OCI-LY1 (cell line): ENCODE results near the gene MRPL51.

Source experiments
- H2AFZ ChIP-seq: fragments of 200-600 bp; sonication (generic), shearing (Covaris generic); 2 replicates; pipeline ENCODE4 v1.6.0; 2014; ENCODE audit warnings: antibody characterized with exemption, mild to moderate bottlenecking, low read length
- H3F3A ChIP-seq: fragments of 200-600 bp; sonication (generic), shearing (Covaris generic); 2 replicates; pipeline ENCODE4 v1.6.0; 2014; ENCODE audit warnings: mild to moderate bottlenecking, antibody characterized with exemption, low read length, moderate library complexity; ENCODE audit not compliant: insufficient read depth
- H3K27ac ChIP-seq: fragments of 200-600 bp; sonication (generic); 2 replicates; pipeline ENCODE4 v1.5.1; 2014; ENCODE audit warnings: low read length, mixed run types, mild to moderate bottlenecking, low read depth; ENCODE audit not compliant: poor library complexity, severe bottlenecking
- H3K27me3 ChIP-seq: fragments of 200-600 bp; sonication (generic); 2 replicates; pipeline ENCODE4 v1.6.0; 2014; ENCODE audit warnings: antibody characterized with exemption, mild to moderate bottlenecking, low read length, moderate library complexity; ENCODE audit not compliant: insufficient read depth
- H3K36me3 ChIP-seq: fragments of 200-600 bp; sonication (generic); 2 replicates; pipeline ENCODE4 v1.6.1; 2014; ENCODE audit warnings: mild to moderate bottlenecking, antibody characterized with exemption, low read length, moderate library complexity, mixed read lengths; ENCODE audit not compliant: insufficient read depth
- H3K4me1 ChIP-seq: fragments of 200-600 bp; sonication (generic); 2 replicates; pipeline ENCODE4 v1.5.1; 2014; ENCODE audit warnings: mild to moderate bottlenecking, low read length, moderate library complexity; ENCODE audit not compliant: insufficient read depth, severe bottlenecking
- H3K4me2 ChIP-seq: fragments of 200-600 bp; sonication (generic), shearing (Covaris generic); 2 replicates; pipeline ENCODE4 v1.6.1; 2014; ENCODE audit warnings: low read length
- H3K4me3 ChIP-seq: fragments of 200-600 bp; sonication (generic); 2 replicates; pipeline ENCODE4 v1.5.1; 2014; ENCODE audit warnings: low read length, low read depth, mild to moderate bottlenecking, mixed read lengths; ENCODE audit not compliant: poor library complexity, severe bottlenecking
- H3K79me2 ChIP-seq: fragments of 200-600 bp; shearing (Covaris generic); 2 replicates; pipeline ENCODE4 v1.6.1; 2016; ENCODE audit warnings: mixed run types, low read length, mixed read lengths; ENCODE audit not compliant: insufficient read depth
- H3K9ac ChIP-seq: fragments of 200-600 bp; sonication (generic), shearing (Covaris generic); 2 replicates; pipeline ENCODE4 v1.6.1; 2014; ENCODE audit warnings: mild to moderate bottlenecking, low read length, mixed read lengths
- H3K9me2 ChIP-seq: fragments of 200-600 bp; sonication (generic), shearing (Covaris generic); 2 replicates; pipeline ENCODE4 v1.6.1; 2014; ENCODE audit warnings: low read depth, mild to moderate bottlenecking, low read length, mixed read lengths
- H3K9me3 ChIP-seq: fragments of 200-600 bp; shearing (Covaris generic); 2 replicates; pipeline ENCODE4 v1.6.1; 2014; ENCODE audit warnings: low read length, mixed read lengths
- H4K20me1 ChIP-seq: fragments of 200-600 bp; sonication (generic), shearing (Covaris generic); 2 replicates; pipeline ENCODE4 v1.6.0; 2016; ENCODE audit warnings: mild to moderate bottlenecking, low read length; ENCODE audit not compliant: insufficient read depth
- EZH2 ChIP-seq: fragments of 200-600 bp; sonication (generic), shearing (Covaris generic); IDR thresholded peaks from 2 replicates; pipeline ENCODE4 v1.8.0; 2017; ENCODE audit warnings: borderline replicate concordance, mixed run types, mild to moderate bottlenecking, antibody characterized with exemption, low read length, moderate library complexity, mixed read lengths
- TF ChIP-seq, protein P1 (sequence below): fragments of 200-600 bp; sonication (generic), shearing (Covaris generic); IDR thresholded peaks from 2 replicates; pipeline ENCODE4 v1.5.1; 2017; ENCODE audit warnings: mild to moderate bottlenecking, antibody characterized with exemption, low read length, moderate library complexity, mixed read lengths

MRPL51 gene

DNA sequence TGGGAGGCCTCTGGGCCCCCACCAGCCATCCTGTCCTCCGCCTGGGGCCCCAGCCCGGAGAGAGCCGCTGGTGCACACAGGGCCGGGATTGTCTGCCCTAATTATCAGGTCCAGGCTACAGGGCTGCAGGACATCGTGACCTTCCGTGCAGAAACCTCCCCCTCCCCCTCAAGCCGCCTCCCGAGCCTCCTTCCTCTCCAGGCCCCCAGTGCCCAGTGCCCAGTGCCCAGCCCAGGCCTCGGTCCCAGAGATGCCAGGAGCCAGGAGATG is 40.5 kb upstream of the MRPL51 start:
- peaks cover 80% of the 10 kb centered on the region for H3K36me3 ChIP-seq
- H3K79me2 ChIP-seq: peaks cover 17% of the 10 kb centered on the region
- H3K4me2 ChIP-seq: peak overlapping the region; percentile 88
- H3F3A ChIP-seq: no peaks in the 10 kb centered on the region; the same call in none of the 2 replicates
- TF ChIP-seq EZH2: no peak
- TF ChIP-seq, protein P1, sequence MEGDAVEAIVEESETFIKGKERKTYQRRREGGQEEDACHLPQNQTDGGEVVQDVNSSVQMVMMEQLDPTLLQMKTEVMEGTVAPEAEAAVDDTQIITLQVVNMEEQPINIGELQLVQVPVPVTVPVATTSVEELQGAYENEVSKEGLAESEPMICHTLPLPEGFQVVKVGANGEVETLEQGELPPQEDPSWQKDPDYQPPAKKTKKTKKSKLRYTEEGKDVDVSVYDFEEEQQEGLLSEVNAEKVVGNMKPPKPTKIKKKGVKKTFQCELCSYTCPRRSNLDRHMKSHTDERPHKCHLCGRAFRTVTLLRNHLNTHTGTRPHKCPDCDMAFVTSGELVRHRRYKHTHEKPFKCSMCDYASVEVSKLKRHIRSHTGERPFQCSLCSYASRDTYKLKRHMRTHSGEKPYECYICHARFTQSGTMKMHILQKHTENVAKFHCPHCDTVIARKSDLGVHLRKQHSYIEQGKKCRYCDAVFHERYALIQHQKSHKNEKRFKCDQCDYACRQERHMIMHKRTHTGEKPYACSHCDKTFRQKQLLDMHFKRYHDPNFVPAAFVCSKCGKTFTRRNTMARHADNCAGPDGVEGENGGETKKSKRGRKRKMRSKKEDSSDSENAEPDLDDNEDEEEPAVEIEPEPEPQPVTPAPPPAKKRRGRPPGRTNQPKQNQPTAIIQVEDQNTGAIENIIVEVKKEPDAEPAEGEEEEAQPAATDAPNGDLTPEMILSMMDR: no peak
- no peaks in the 10 kb centered on the region for H3K9me3 ChIP-seq
- no peaks in the 10 kb centered on the region for H4K20me1 ChIP-seq
- no peaks in the 10 kb centered on the region for H3K9me2 ChIP-seq
- peaks cover 51% of the 10 kb centered on the region for H3K4me1 ChIP-seq
- no peak overlapping the region for H2AFZ ChIP-seq
- peak overlapping the region; percentile 92 for H3K9ac ChIP-seq
- H3K27me3 ChIP-seq: no peaks in the 10 kb centered on the region
- peak overlapping the region; percentile 98 for H3K4me3 ChIP-seq
- H3K27ac ChIP-seq: peak overlapping the region; percentile 85

DNA sequence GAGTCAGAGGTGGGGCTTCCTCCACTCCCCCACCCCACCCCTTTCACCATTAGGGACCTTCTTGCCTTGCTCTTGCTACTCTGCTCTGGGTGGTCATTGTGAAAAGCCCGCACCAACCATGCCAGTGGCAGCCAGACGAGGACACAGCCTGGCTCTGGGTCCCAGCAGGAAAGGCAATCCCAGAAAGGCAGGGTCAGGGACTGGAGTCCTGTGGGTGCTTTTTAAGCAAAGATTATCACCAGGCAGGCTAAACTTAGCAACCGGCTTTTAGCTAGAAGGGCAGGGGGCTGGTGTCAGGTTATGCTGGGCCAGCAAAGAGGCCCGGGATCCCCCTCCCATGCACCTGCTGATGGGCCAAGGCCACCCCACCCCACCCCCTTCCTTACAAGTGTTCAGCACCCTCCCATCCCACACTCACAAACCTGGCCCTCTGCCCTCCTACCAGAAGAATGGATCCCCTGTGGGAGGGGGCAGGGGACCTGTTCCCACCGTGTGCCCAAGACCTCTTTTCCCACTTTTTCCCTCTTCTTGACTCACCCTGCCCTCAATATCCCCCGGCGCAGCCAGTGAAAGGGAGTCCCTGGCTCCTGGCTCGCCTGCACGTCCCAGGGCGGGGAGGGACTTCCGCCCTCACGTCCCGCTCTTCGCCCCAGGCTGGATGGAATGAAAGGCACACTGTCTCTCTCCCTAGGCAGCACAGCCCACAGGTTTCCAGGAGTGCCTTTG is 40.0 kb upstream of the MRPL51 start:
- TF ChIP-seq, protein P1: no peak
- TF ChIP-seq EZH2: no peak
- H3K27me3 ChIP-seq: no peaks in the 10 kb centered on the region
- H3K4me1 ChIP-seq: peaks cover 46% of the 10 kb centered on the region
- H3K9ac ChIP-seq: peak overlapping the region; percentile 92
- peak overlapping the region; percentile 85 for H3K27ac ChIP-seq
- H3F3A ChIP-seq: no peaks in the 10 kb centered on the region; the same call in 1 of the 2 replicates
- no peaks in the 10 kb centered on the region for H3K9me2 ChIP-seq
- H2AFZ ChIP-seq: no peak overlapping the region
- no peaks in the 10 kb centered on the region for H3K9me3 ChIP-seq
- H3K36me3 ChIP-seq: peaks cover 80% of the 10 kb centered on the region
- H3K4me3 ChIP-seq: peak overlapping the region; percentile 98
- H4K20me1 ChIP-seq: no peaks in the 10 kb centered on the region
- H3K4me2 ChIP-seq: peak overlapping the region; percentile 88
- peaks cover 17% of the 10 kb centered on the region for H3K79me2 ChIP-seq

DNA sequence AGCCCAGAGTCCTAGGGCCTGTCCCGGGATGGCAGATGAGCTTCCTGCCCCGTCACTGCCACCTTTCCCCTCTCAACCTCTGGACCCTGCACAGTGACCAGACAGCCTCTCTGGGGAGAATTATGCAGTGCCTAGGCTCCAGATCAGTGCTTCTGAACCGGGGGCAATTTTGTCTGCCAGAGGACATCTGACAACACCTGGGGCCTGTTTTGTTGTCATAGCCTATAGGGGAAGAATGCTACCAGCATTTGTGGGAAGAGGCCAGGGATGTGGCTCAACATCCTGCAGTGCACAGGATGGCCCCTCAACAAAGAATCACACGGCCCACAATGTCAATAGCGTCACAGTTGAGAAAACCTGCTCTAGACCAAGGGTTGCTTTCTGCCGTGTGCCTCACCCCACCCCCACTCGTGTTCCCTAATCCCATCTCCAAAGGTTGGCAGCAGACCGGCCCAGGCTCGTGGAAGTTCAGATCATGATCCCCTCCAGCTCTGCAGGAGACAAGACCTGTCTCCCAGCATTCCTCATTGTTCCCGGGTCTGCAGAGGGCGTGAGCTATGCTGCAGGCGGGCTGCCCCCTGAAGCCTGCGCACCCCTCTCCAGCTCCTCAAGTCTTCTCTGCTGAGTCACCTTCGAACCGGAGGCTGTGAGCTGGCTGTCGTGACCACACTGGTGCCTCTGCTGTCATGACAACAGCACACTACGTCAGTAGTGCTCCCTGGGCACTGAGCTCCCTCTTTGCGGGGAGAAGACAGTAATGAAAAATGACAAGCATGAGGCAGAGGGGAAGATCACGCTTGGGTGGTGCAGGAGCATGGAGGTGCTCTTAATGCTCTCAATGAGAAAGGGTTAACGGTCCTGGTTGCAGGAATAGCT is 39.2 kb upstream of the MRPL51 start:
- peaks cover 40% of the 10 kb centered on the region for H3K4me1 ChIP-seq
- no peaks in the 10 kb centered on the region for H3K9me3 ChIP-seq
- TF ChIP-seq, protein P1: no peak
- no peak for TF ChIP-seq EZH2
- no peak overlapping the region for H2AFZ ChIP-seq
- H3K36me3 ChIP-seq: peaks cover 81% of the 10 kb centered on the region
- no peaks in the 10 kb centered on the region for H4K20me1 ChIP-seq
- peak overlapping the region; percentile 98 for H3K4me3 ChIP-seq
- peak overlapping the region; percentile 88 for H3K4me2 ChIP-seq
- H3K9me2 ChIP-seq: no peaks in the 10 kb centered on the region
- H3K79me2 ChIP-seq: peaks cover 17% of the 10 kb centered on the region
- no peaks in the 10 kb centered on the region for H3K27me3 ChIP-seq
- peak overlapping the region; percentile 92 for H3K9ac ChIP-seq
- H3K27ac ChIP-seq: peak overlapping the region; percentile 85
- H3F3A ChIP-seq: no peaks in the 10 kb centered on the region; the same call in 1 of the 2 replicates
